HCT116 (cell line): ENCODE results near the gene SUFU. TPM values are rescaled to one million over a fixed set of nuclear protein-coding genes. Genes with fewer than 3 reads are reported as not detected.

Experiments
- ATAC-seq: fragments of 200-7000 bp; cut with Tn5 transposase; 2 replicates; pipeline ENCODE4 v1.9.1; 2020; ENCODE audit warnings: mild to moderate bottlenecking, moderate library complexity
- BruUV-seq: library from RNA; stranded (reverse); fragments of 400-500 nt; replicated peaks from 2 replicates; lab custom pipeline; 2021; lab: Mats Ljungman, UMichigan
- CTCF ChIA-PET: fragments of 300-600 bp; sonication (Branson Sonifier 250); formaldehyde crosslinking; loops from one replicate; lab custom pipeline; 2021; ENCODE audit warnings: antibody characterized with exemption; lab: Charles Lee
- POLR2A ChIA-PET: fragments of 300-600, 350-600 bp; sonication (Branson Sonifier 250); formaldehyde crosslinking; loops from one replicate; lab custom pipeline; 2021; ENCODE audit warnings: antibody characterized with exemption; lab: Charles Lee
- RAD21 ChIA-PET, 2 experiments: fragments of 300-600 bp; sonication (Branson Sonifier 250); formaldehyde crosslinking; loops; one replicate each; lab custom pipeline; 2023; ENCODE audit warnings: low total read pairs in 2 of 2; ENCODE audit not compliant: uncharacterized antibody in 2 of 2, unreplicated experiment in 2 of 2, low non-redundant PET in 1 of 2; lab: Charles Lee
- DNase-seq: peaks from one replicate; pipeline ENCODE4 v3.0.0-alpha.2; 2010; ENCODE audit warnings: low read depth, low spot score
- H2AFZ ChIP-seq: fragments of 200-600 bp; shearing (Covaris generic), sonication (generic); 2 replicates; pipeline ENCODE4 v1.6.1; 2017; ENCODE audit warnings: low read depth, mixed run types, mixed read lengths, antibody characterized with exemption, low read length; ENCODE audit not compliant: poor library complexity, severe bottlenecking
- H3K27ac ChIP-seq: 2 replicates; pipeline ENCODE4 v1.5.1; 2012; ENCODE audit warnings: low read depth, low read length
- H3K27me3 ChIP-seq: fragments of 200-600 bp; sonication (generic); 2 replicates; pipeline ENCODE4 v1.6.1; 2016; ENCODE audit warnings: mixed run types, low read length, mixed read lengths; ENCODE audit not compliant: insufficient read depth
- H3K36me3 ChIP-seq, 2 experiments: fragments of 200-500 bp in 1 of 2; fragments of 200-600 bp in 1 of 2; sonication (Bioruptor generic) in 1 of 2; sonication (generic) in 1 of 2; 2 replicates each; pipeline versions ENCODE4 v1.5.1 to v1.6.1; 2014 to 2016; ENCODE audit warnings: low read length in 2 of 2, inconsistent platforms in 1 of 2, mixed read lengths in 1 of 2, mixed run types in 1 of 2; ENCODE audit not compliant: insufficient read depth in 2 of 2, control insufficient read depth in 1 of 2
- H3K4me1 ChIP-seq, 2 experiments: fragments of 200-600 bp in 1 of 2; sonication (generic) in 1 of 2; 2 replicates each; pipeline versions ENCODE4 v1.5.1 to v1.6.1; 2012 to 2017; ENCODE audit warnings: low read length in 2 of 2, inconsistent platforms in 1 of 2, mild to moderate bottlenecking in 1 of 2, mixed read lengths in 1 of 2, mixed run types in 1 of 2, moderate library complexity in 1 of 2; ENCODE audit not compliant: insufficient read depth in 2 of 2, control insufficient read depth in 1 of 2
- H3K4me2 ChIP-seq: fragments of 200-600 bp; sonication (generic); 2 replicates; pipeline ENCODE4 v1.6.1; 2017; ENCODE audit warnings: mixed run types, low read length, mixed read lengths
- H3K4me3 ChIP-seq, 2 experiments: fragments of 200-600 bp in 1 of 2; sonication (generic) in 1 of 2; replicated peaks in 1 of 2; 2 replicates each; pipeline ENCODE4 v1.5.1; 2011 to 2016; ENCODE audit warnings: low read length in 2 of 2, control low read depth in 1 of 2, low read depth in 1 of 2, mild to moderate bottlenecking in 1 of 2, mixed read lengths in 1 of 2, mixed run types in 1 of 2
- H3K79me2 ChIP-seq: fragments of 200-600 bp; sonication (generic); 2 replicates; pipeline ENCODE4 v1.6.1; 2017; ENCODE audit warnings: mild to moderate bottlenecking, mixed run types, low read length, moderate library complexity, mixed read lengths; ENCODE audit not compliant: insufficient read depth
- H3K9ac ChIP-seq: fragments of 200-600 bp; sonication (generic); 2 replicates; pipeline ENCODE4 v1.6.1; 2016; ENCODE audit warnings: low read length, mixed read lengths
- H3K9me2 ChIP-seq: fragments of 200-600 bp; sonication (generic), shearing (Covaris generic); 2 replicates; pipeline ENCODE4 v1.6.1; 2017; ENCODE audit warnings: mixed run types, mild to moderate bottlenecking, moderate library complexity; ENCODE audit not compliant: insufficient read depth
- H3K9me3 ChIP-seq, 2 experiments: fragments of 200-500 bp in 1 of 2; fragments of 200-600 bp in 1 of 2; sonication (Bioruptor generic) in 1 of 2; sonication (generic) in 1 of 2; 2 replicates each; pipeline ENCODE4 v1.6.1; 2014 to 2017; ENCODE audit warnings: low read length in 2 of 2, mixed read lengths in 2 of 2, inconsistent platforms in 1 of 2, low read depth in 1 of 2, mild to moderate bottlenecking in 1 of 2, mixed run types in 1 of 2, moderate library complexity in 1 of 2; ENCODE audit not compliant: control insufficient read depth in 1 of 2, insufficient read depth in 1 of 2
- H4K20me1 ChIP-seq: fragments of 200-600 bp; sonication (generic), shearing (Covaris generic); 2 replicates; pipeline ENCODE4 v1.6.1; 2017; ENCODE audit warnings: mixed run types, mild to moderate bottlenecking, moderate library complexity; ENCODE audit not compliant: insufficient read depth
- CBX3 ChIP-seq: IDR thresholded peaks from 2 replicates; pipeline ENCODE4 v1.6.1; 2012; ENCODE audit warnings: low read depth
- EGR1 ChIP-seq: IDR thresholded peaks from 2 replicates; pipeline ENCODE4 v1.6.1; 2012; ENCODE audit warnings: low read depth
- ELF1 ChIP-seq: IDR thresholded peaks from 2 replicates; pipeline ENCODE4 v1.6.1; 2012; ENCODE audit warnings: low read depth, borderline replicate concordance
- EZH2 ChIP-seq: fragments of 200-600 bp; sonication (generic); IDR thresholded peaks from 2 replicates; pipeline ENCODE4 v1.6.1; 2017; ENCODE audit warnings: antibody characterized with exemption, mixed run types
- FOSL1 ChIP-seq: IDR thresholded peaks from 2 replicates; pipeline ENCODE4 v1.6.1; 2012; ENCODE audit warnings: low read depth
- JUND ChIP-seq: IDR thresholded peaks from 2 replicates; pipeline ENCODE4 v1.6.1; 2012
- POLR2A ChIP-seq: IDR thresholded peaks from 2 replicates; pipeline ENCODE4 v1.7.0; 2011; ENCODE audit warnings: borderline replicate concordance; ENCODE audit not compliant: insufficient read depth, insufficient read length; ENCODE audit errors: extremely low read depth
- POLR2AphosphoS5 ChIP-seq: IDR thresholded peaks from 2 replicates; pipeline ENCODE4 v1.6.1; 2011; ENCODE audit warnings: mild to moderate bottlenecking, low read depth, low read length, moderate library complexity
- RAD21 ChIP-seq: IDR thresholded peaks from 2 replicates; pipeline ENCODE4 v1.6.1; 2012; ENCODE audit warnings: low read depth, mild to moderate bottlenecking
- SP1 ChIP-seq: IDR thresholded peaks from 2 replicates; pipeline ENCODE4 v1.6.1; 2012; ENCODE audit warnings: low read depth
- SRF ChIP-seq: IDR thresholded peaks from 2 replicates; pipeline ENCODE4 v1.6.1; 2012; ENCODE audit warnings: low read depth
- TCF7L2 ChIP-seq: IDR thresholded peaks from 2 replicates; pipeline ENCODE4 v1.7.0; 2011; ENCODE audit warnings: borderline replicate concordance, inconsistent platforms; ENCODE audit not compliant: insufficient read depth, insufficient read length; ENCODE audit errors: extremely low read depth
- YY1 ChIP-seq: IDR thresholded peaks from 2 replicates; pipeline ENCODE4 v1.6.1; 2011; ENCODE audit warnings: low read length, low read depth, moderate library complexity, mild to moderate bottlenecking; ENCODE audit not compliant: insufficient replicate concordance; ENCODE audit errors: extremely low read depth
- intact Hi-C: fragments of 100-400 bp; cut with micrococcal nuclease; formaldehyde crosslinking; loops from 2 replicates; pipeline ENCODE4 v1.10.0; 2022
- total RNA-seq: library from RNA; stranded (reverse); gene quantifications from one replicate; pipeline ENCODE4 v1.2.1, GENCODE V29; 2021; ENCODE audit not compliant: unreplicated experiment
- TF ChIP-seq, protein P1 (sequence below), 3 experiments: fragments of 200-600 bp in 1 of 3; sonication (generic) in 1 of 3; IDR thresholded peaks in 2 of 3; conservative IDR thresholded peaks in 1 of 3; 2 replicates each; pipeline ENCODE4 v1.5.1; 2012 to 2017; ENCODE audit warnings: low read depth in 2 of 3, low read length in 2 of 3, antibody characterized with exemption in 1 of 3, borderline replicate concordance in 1 of 3, control low read depth in 1 of 3, mild to moderate bottlenecking in 1 of 3, mixed read lengths in 1 of 3, mixed run types in 1 of 3, moderate library complexity in 1 of 3; ENCODE audit not compliant: insufficient read depth in 1 of 3
- TF ChIP-seq, protein P2 (sequence below): IDR thresholded peaks from 2 replicates; pipeline ENCODE4 v1.6.1; 2012
- TF ChIP-seq, protein P3 (sequence below): IDR thresholded peaks from 2 replicates; pipeline ENCODE4 v1.6.1; 2011; ENCODE audit warnings: mild to moderate bottlenecking, low read length, moderate library complexity; ENCODE audit not compliant: insufficient replicate concordance; ENCODE audit errors: extremely low read depth
- TF ChIP-seq, protein P4 (sequence below): IDR thresholded peaks from 2 replicates; pipeline ENCODE4 v1.6.1; 2012

Gene SUFU
- total RNA-seq, 1 experiment from 2014 or later: 18.8 TPM

DNA sequence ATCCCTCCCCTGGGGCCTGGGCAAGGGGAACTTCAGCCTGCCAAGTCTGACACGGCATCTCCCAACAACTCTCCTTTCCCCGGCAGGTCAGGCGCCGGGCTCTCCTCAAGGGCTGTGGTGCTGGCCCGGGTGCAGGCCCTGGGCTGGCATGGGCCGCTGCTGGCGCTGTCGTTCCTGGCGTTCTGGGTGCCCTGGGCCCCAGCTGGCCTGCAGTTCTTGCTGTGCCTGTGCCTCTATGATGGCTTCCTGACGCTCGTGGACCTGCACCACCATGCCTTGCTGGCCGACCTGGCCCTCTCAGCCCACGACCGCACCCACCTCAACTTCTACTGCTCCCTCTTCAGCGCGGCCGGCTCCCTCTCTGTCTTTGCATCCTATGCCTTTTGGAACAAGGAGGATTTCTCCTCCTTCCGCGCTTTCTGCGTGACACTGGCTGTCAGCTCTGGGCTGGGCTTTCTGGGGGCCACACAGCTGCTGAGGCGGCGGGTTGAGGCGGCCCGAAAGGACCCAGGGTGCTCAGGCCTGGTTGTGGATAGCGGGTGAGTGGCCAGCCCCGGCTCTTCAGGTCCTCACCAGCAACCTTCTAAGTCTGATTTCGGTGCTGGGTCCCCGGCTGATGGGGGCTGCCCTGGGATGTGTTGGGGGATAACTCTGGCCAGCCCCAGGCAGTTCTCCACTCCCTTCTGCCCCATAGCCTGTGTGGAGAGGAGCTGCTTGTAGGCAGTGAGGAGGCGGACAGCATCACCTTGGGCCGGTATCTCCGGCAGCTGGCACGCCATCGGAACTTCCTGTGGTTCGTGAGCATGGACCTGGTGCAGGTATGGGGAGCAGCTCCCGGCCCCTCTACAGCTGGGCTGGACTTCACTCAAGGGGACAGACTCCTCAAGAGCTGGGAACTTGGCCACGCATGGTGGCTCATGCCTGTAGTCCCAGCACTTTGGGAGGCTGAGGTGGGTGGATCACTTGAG, 32.9 kb upstream of the SUFU start:
- intact Hi-C loops: no loop called here

More for the DNA sequence above, 32.9 kb upstream of the SUFU start:
- BruUV-seq: no TSS peak
- Histone ChIP-seq H3K9me3 (no peaks in the 10 kb centered on the region), H3K27me3 (no peaks in the 10 kb centered on the region), H3K4me1 (peaks cover 4 to 10% of the 10 kb centered on the region in 2 experiments; a peak in 2 of 4 replicates), H4K20me1 (no peaks in the 10 kb centered on the region), H3K4me3 (no peak overlapping the region), H3K79me2 (0 out of 2 replicates have a peak, but pooled peaks cover under 1% of the 10 kb centered on the region), H2AFZ (no peak overlapping the region), H3K36me3 (peaks cover 2 to 15% of the 10 kb centered on the region in 2 experiments; a peak in 1 of 4 replicates), H3K9me2 (no peaks in the 10 kb centered on the region), H3K27ac (no peak overlapping the region), H3K4me2 (no peak overlapping the region), H3K9ac (no peak overlapping the region)
- ChIA-PET POLR2A (no interaction called here), RAD21 (no interaction called here), CTCF (interaction anchor here (0.9 kb wide), 1 partner anchor 241 kb away, joined by 3 read pairs; no protein-coding TSS in a partner anchor)
- TF ChIP-seq POLR2A (no peak), RAD21 (no peak), POLR2AphosphoS5 (no peak), SRF (no peak), YY1 (no peak), CBX3 (no peak), JUND (no peak), FOSL1 (no peak), ELF1 (no peak), EGR1 (no peak), EZH2 (no peak), SP1 (no peak), TCF7L2 (no peak)
- TF ChIP-seq, protein P1, sequence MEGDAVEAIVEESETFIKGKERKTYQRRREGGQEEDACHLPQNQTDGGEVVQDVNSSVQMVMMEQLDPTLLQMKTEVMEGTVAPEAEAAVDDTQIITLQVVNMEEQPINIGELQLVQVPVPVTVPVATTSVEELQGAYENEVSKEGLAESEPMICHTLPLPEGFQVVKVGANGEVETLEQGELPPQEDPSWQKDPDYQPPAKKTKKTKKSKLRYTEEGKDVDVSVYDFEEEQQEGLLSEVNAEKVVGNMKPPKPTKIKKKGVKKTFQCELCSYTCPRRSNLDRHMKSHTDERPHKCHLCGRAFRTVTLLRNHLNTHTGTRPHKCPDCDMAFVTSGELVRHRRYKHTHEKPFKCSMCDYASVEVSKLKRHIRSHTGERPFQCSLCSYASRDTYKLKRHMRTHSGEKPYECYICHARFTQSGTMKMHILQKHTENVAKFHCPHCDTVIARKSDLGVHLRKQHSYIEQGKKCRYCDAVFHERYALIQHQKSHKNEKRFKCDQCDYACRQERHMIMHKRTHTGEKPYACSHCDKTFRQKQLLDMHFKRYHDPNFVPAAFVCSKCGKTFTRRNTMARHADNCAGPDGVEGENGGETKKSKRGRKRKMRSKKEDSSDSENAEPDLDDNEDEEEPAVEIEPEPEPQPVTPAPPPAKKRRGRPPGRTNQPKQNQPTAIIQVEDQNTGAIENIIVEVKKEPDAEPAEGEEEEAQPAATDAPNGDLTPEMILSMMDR (IDR thresholded peaks at IDR 0.05 in 2 of 3, conservative IDR thresholded peaks at IDR 0.05 in 1 of 3; ENCODE audit: borderline replicate concordance in 1 of 3, insufficient read depth in 1 of 3, low read depth in 2 of 3, low read length in 2 of 3): no peak
- TF ChIP-seq, protein P2, sequence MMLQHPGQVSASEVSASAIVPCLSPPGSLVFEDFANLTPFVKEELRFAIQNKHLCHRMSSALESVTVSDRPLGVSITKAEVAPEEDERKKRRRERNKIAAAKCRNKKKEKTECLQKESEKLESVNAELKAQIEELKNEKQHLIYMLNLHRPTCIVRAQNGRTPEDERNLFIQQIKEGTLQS: no peak
- TF ChIP-seq, protein P3, sequence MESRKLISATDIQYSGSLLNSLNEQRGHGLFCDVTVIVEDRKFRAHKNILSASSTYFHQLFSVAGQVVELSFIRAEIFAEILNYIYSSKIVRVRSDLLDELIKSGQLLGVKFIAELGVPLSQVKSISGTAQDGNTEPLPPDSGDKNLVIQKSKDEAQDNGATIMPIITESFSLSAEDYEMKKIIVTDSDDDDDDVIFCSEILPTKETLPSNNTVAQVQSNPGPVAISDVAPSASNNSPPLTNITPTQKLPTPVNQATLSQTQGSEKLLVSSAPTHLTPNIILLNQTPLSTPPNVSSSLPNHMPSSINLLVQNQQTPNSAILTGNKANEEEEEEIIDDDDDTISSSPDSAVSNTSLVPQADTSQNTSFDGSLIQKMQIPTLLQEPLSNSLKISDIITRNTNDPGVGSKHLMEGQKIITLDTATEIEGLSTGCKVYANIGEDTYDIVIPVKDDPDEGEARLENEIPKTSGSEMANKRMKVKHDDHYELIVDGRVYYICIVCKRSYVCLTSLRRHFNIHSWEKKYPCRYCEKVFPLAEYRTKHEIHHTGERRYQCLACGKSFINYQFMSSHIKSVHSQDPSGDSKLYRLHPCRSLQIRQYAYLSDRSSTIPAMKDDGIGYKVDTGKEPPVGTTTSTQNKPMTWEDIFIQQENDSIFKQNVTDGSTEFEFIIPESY: no peak
- TF ChIP-seq, protein P4, sequence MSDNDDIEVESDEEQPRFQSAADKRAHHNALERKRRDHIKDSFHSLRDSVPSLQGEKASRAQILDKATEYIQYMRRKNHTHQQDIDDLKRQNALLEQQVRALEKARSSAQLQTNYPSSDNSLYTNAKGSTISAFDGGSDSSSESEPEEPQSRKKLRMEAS: no peak
- ATAC-seq: no peak
- DNase-seq: no peak
